Measurements from ENCODE around the gene ODAM. TPM values are rescaled to one million over a fixed set of nuclear protein-coding genes. Genes with fewer than 3 reads are reported as not detected.
"Not testable (repeated sequence)": the region's sequence is repeated elsewhere in the genome, so short reads cannot be mapped to it uniquely, and the experiment has no call there.

Gene ODAM, protein sequence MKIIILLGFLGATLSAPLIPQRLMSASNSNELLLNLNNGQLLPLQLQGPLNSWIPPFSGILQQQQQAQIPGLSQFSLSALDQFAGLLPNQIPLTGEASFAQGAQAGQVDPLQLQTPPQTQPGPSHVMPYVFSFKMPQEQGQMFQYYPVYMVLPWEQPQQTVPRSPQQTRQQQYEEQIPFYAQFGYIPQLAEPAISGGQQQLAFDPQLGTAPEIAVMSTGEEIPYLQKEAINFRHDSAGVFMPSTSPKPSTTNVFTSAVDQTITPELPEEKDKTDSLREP
- polyA plus RNA-seq (ENCODE audit: insufficient read length), result not detected

DNA sequence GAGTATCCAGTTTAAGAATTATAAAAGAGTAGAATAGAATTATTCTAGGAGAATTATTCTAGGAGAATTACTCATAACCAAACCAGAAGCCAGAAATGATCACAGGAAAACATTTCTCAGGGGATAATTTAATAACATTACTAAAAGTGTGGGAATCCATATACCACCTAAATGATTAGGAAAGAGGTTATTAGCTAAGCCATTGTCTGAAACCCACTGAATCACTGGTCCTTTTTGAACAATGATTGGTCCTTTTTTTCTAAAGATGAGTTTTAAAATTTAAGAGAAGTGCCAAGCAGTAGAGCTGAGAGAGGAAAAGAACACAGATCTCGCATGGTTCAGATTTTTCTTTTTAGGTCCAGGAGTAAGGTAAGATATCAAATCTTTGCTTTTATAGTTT lies at the start of gene ODAM:
TSS of gene ODAM (plus strand) at position 301 of the 400 bp plus-strand sequence. CDS start 819 bp downstream, outside the sequence.
- no peak for DNase-seq (ENCODE audit: low read depth)

DNA sequence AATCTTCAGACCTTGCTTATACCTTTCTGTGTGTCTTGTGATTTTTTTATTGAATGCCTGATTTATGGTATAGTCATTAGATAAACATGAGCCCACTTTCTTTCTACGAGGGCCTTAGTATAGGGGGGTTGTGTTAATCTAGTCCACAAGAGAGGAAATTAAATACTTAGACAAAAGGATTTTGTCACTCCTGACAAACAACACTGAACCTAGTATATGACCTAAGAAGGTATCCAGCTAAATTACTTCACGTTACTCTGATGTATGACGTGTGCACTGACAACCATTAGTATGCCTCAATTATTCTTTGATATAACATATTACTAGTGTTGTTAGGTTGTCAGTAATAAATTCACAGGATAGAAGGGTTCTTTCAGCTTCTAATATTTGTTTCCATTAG lies 44.3 kb upstream of the ODAM start:
- DNase-seq (ENCODE audit: low read depth), result no peak

- DNase-seq (ENCODE audit: low read depth), result no peak
Measured at GRCh38 chr4:70152088-70152487, 43.4 kb upstream of the ODAM start.

GRCh38 chr4:70153937-70154336 lies 41.6 kb upstream of the ODAM start, which contains the start of gene PRR27:
Gene PRR27, plus strand, starts transcription at chr4:70154237. Its CDS starts 139 bp downstream, at chr4:70154376.
- DNase-seq (ENCODE audit: low read depth), result no peak

GRCh38 chr4:70158576-70158975 lies 36.9 kb upstream of the ODAM start:
- DNase-seq (ENCODE audit: low read depth), result no peak

DNA sequence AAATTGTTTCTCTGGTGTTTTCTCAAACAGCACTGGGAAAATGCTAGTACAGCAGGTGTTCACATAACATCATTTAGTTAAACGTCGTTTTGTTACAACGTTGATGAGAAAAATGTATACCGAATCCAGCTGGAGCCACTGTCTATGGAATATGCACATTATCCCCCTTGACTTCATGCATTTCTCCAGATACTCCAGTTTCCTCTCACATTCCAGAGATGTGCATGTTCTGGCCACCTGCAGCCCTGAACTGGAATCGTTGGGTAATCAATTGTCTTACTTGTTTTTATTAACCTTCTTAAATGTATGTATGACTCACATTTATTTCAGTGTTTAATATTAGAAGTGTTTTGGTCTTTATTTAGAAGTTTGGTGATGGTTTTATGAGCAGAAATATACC lies 18.4 kb upstream of the ODAM start:
- DNase-seq (ENCODE audit: low read depth), result peak; percentile 17

DNA sequence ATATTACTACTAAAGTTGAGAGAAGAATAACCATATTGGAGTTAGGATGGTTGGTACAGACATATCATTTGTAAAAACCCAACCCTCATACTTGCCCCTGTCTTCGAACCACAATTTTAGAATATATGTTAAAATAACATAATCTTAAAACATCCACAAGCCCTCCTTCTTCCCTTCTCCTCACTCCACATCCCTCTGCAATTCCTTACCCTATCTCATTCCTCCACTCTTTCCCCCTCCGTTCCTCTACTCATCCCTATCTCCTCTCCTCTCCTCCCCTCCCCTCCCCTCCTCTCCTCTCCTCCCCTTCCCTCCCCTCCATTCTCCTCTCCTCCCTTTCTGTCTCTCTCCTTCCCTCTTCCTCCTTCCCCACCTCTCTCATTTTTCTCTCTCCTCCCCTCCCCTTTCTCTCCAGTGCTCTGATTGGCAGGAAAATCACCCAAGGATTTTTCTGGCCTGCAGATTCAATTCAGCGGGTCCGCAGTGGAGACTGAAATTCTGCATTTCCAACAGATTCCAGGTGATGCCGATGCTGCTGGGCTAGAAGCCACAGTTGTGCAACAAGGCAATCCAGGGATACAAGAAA lies 17.4 kb upstream of the ODAM start:
- DNase-seq (ENCODE audit: low read depth), result no peak

GRCh38 chr4:70179811-70180210 lies 15.7 kb upstream of the ODAM start:
- no peak for DNase-seq (ENCODE audit: low read depth)

GRCh38 chr4:70181864-70182263 lies 13.7 kb upstream of the ODAM start:
- DNase-seq (ENCODE audit: low read depth), result no peak

- DNase-seq (ENCODE audit: low read depth), result peak; percentile 5
Measured at GRCh38 chr4:70182517-70183167, 12.9 kb upstream of the ODAM start.

DNA sequence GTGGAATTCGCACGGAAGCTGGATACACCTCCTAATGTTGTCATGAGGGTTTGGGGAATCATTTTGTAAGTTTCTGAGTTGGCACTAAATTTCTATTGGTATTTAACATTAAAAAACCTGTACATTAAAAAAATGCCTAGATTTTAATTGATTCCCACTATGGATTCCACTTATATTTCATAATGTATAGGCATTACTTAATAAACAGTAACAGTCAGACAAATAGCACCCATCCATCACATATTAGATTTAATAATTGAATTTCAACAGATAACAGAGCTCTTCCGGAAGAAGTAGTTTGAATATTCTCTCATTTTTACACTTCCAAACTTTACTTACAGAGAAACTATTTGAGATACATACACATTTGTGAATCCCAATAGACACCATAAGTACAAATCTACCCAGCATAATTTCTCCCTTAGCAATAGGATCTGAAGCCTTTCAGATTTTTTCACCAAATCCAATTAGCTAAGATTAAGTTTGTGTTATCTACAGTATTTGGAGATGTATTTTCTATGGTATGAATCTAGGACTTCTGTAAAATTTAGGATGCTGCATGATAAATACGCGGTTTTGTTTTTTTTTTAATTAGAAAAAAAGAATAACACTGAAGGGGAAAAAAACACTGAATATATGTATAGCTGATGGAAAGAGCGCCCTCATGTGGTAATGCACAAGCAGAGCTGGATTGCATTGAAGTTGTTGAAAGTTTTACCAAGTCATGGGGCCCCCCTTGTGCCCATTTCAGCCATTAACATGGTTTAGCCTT lies 12.2 kb upstream of the ODAM start:
- DNase-seq (ENCODE audit: low read depth), result peak; percentile 25

DNA sequence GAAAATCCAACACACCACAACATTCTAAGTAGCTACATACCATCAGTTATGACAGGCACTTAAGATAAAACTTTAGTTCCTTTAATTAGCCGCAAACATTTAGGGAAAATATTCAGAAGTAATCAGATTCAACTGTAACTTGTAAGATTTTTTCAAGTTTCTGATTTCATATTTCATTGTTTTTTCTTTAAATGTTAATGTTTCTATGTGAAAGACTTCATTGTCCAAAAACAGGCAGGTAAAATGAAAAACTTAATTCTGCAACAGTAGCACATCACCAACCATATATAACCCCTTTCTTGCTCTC lies 11.6 kb upstream of the ODAM start:
- DNase-seq (ENCODE audit: low read depth), result no peak

- no peak for DNase-seq (ENCODE audit: low read depth)
Measured at GRCh38 chr4:70187216-70187615, 8.3 kb upstream of the ODAM start.

DNA sequence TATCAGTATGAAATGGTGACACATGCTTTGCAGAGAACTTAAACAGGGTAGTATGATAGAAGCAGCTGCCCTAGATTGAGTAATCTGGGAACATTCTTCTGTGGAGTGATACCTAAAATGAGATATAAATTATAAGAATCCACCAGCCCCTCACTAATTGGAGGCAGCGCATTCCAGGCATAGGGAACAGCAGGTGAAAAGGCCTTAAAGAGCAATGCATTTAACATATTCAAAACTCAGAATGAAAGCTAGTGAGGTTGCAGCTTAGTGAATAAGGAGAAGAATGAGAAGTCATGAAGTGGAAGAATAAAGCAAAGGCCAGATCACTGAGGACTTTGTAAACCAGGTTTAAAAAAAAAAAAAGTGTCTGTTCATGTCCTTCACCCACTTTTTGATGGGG lies 4.9 kb upstream of the ODAM start:
- no peak for DNase-seq (ENCODE audit: low read depth)

GRCh38 chr4:70191647-70192046 lies 3.9 kb upstream of the ODAM start:
- no peak for DNase-seq (ENCODE audit: low read depth)

DNA sequence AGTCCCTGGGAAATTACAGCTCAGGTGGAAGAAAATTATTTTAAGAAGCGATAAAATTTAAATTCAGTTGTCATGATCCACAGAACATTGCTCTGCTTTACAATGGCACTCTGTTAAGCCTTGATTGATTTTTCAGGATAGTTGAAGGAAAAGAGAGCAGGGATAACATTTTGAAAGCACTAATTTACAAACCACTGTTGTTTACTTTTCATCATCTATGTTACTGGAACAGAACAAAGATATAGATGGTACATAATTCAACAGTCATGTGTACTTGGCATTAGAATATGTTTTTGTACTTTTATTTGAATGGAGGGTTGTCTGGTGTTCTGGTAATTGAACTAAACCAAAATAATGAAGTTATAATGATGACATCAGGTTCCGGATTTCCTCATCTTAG lies 2.6 kb upstream of the ODAM start:
- DNase-seq (ENCODE audit: low read depth), result no peak

DNA sequence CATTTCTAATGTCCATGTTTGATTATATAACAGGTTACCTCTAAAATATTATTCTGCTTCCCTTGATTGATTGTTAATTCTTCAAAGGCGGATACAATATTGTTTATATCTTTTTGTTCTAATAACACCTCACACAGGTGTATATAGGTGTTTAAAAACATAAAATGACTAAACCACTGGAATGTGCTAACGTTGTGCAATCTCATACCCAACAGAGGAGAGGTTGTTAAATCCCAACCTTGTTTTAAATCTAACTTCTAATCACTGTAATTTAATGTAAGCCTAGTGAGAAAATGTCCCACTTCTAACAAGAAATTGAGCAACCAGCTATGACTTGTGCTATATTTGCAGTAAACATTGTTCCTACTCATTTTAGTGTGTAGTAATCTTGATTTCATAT lies 1.3 kb downstream of the ODAM start:
- DNase-seq (ENCODE audit: low read depth), result no peak

GRCh38 chr4:70197842-70198241 lies 2.3 kb downstream of the ODAM start:
- no peak for DNase-seq (ENCODE audit: low read depth)

GRCh38 chr4:70203601-70204000 lies 8.1 kb downstream of the ODAM start:
- no peak for DNase-seq (ENCODE audit: low read depth)

DNA sequence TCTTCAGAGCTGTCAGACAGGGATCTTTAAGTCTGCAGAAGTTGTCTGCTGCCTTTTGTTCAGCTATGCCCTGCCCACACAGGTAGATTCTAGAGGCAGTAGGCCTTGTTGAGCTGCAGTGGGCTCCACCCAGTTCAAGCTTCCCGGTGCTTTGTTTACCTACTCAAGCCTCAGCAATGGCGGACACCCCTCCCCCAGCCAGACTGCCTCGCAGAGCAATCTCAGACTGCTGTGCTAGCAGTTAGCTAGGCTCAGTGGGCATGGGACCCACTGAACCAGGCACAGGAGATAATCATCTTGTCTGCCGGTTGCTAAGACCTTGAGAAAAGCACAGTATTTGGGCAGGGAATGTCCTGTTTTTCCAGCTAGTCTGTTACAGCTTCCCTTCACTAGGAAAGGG lies 17.2 kb downstream of the ODAM start:
- DNase-seq (ENCODE audit: low read depth), result not testable (repeated sequence)

GRCh38 chr4:70216109-70216508 lies 20.6 kb downstream of the ODAM start:
- not testable (repeated sequence) for DNase-seq (ENCODE audit: low read depth)

GRCh38 chr4:70216550-70216949 lies 21.0 kb downstream of the ODAM start:
- not testable (repeated sequence) for DNase-seq (ENCODE audit: low read depth)
